Activated T-helper 1 cell treated with Interleukin-2 at 50 U/mL for 16 hours (primary cell): ENCODE data around the gene WDR86.
A peak's percentile ranks its signal among the peaks of the same experiment; 100 is the strongest.

ENCODE experiments used
- DNase-seq: peaks from one replicate; pipeline ENCODE4 v3.0.0-alpha.2; 2020; ENCODE audit warnings: low read depth

WDR86 gene

GRCh38 chr7:151349507-151349853, 60.4 kb downstream of the WDR86 start:
- no peak for DNase-seq

- no peak for DNase-seq
These were observed 60.9 kb downstream of the WDR86 start for GRCh38 chr7:151348970-151349369.

- DNase-seq, result no peak
These were observed 62.6 kb downstream of the WDR86 start for GRCh38 chr7:151347200-151347599.

GRCh38 chr7:151346470-151346769, 63.4 kb downstream of the WDR86 start:
- DNase-seq, result no peak

DNA sequence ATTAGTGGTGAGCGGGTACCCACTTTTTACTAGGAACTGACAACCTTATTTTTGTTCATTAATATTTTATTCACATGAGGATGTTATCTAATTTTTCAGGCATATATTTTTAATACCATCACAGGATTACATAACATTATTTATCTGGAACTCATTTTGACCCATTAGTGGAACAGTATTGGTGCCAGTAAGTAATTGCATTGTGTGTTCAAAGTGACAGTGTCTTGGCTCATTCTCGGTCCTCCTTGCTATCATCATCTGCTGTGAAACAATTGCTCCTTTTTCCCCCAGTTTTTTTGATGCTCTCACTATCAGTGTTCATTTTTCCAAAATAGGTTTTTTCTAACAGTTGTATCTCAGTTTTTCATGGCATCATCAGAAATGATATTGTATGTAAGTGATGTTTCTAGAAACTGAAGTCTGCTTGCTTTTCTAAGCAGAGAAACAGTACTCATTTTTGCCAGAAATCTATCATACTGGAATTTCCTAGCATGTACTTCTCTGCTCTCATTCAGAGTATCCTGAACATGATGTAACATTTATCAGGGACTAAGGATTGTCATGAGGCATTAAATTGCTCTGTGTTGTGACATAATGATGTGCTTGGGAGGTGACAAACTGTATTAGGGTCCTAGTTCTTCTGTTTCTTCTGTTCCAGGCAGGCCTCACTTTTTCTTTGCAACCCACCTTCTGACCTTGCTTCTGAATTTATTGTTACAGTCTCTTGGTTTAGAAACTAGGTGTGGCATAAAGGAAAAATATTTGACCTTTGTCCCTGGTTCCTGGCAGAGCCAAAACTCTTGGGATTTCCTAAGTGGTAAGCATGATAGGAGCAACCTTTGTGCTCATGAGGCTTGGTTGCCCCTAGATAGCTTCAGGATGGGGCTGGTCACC, 64.0 kb downstream of the WDR86 start:
- no peak for DNase-seq

GRCh38 chr7:151343516-151343915, 66.3 kb downstream of the WDR86 start:
- DNase-seq, result no peak

GRCh38 chr7:151342811-151343210, 67.0 kb downstream of the WDR86 start:
- DNase-seq, result no peak

DNA sequence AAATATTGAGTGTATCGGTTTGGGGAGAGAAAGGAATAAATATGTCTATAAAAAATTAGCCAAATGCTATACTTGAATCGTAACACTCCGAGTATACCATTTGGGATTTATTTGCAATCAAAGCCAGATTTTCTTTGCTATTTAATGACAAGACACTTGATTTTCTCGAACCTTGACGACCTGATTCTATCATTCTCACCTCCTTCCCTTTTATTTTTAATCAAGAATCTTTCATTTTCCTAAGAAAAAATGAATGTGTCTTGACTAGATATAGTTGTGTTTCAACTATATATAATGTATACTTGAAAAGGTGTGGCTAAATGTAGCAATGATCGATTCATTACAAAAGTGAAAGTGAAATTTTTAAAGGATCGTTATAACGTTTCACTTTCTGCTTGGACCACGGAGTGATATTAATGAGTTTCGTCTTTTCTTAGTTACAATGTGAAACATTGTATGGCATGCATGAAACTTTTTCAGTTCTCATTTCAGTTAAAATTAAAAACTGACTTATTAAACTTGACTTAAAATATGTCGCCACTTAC, 67.7 kb downstream of the WDR86 start:
- DNase-seq, result no peak

- DNase-seq, result peak; percentile 88
These were observed 68.3 kb downstream of the WDR86 start, which contains the start of gene NUB1 for GRCh38 chr7:151341357-151342101. NUB1 (plus strand) TSS chr7:151341812; CDS start chr7:151345350, 3,538 bp downstream.

DNA sequence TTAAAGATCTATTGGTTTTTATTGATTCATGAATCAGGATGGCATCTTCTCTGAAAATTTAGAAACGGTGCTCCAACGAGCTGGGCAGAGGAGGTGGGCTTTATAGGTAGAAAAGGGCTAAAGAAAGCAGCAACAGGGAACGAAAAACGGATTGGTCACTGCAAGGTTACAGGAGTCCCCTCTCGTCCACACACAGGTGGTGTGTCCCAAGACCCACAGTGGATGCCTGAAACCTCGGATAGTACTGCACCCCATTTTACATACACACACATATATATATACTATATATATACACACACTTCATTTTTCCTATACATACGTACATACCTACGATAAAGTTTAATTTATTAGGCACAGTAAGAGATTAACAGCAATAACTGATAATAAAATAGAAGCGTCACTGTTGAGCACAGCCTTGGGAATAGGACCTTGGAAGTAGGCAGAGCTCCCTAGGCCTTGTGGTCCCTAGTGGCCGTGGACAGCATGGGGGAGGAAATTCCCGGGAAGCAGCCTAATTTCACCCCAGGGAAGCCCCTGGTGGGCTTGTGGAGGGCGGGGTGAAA, 69.0 kb downstream of the WDR86 start:
- DNase-seq, result no peak

DNA sequence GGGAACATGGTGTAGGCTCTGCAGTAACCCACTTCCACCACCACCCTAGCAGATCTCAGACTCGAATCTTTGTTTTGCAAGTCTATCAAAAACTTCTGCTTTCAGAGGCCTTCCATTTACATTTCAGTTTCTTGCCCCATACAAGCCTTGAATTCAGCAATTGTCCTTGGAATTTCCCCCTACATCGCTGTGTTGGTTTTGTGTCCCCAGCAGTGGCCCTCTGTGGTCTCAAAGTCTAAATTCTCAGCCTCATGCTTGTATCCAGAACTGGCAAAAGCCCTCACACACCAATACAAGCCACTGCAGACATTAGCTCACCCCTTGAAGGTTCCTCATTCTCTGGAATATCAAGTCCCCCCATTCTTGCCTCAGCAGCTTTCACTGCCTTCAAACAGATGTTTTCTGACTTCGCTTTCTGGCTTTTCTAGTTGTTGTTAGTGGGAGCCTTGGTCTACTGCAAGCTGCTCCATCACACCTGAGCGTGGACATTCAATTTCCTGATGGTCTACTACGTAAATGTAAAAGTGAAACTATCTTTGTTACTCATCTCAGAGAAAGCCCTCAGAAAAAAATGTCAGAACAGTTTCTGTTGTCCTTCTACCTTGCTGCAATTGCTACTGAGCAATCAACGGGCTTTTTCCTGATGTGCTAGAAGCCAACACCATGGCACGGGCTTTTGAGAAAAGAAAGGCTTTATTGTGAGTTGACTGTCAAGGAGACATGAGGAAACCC, 70.0 kb downstream of the WDR86 start:
- DNase-seq, result no peak

DNA sequence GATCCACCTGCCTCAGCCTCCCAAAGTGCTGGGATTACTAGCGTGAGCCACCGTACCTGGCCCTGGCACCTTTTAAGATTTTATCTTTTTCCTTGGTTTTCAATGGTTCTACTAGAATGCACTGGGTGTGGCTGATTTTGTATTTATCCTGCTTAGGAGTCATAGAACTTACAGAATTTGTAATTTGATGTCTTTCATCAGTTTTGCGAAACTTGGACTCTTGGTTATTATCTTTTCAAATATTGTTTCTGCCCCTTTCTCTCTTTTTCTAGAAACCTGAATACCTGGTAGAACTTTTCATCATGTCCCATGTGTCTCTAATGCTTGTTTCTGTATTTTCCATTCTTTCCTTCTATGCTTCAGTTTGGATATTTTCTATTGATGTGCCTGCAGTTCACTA, 71.0 kb downstream of the WDR86 start:
- DNase-seq, result no peak

DNA sequence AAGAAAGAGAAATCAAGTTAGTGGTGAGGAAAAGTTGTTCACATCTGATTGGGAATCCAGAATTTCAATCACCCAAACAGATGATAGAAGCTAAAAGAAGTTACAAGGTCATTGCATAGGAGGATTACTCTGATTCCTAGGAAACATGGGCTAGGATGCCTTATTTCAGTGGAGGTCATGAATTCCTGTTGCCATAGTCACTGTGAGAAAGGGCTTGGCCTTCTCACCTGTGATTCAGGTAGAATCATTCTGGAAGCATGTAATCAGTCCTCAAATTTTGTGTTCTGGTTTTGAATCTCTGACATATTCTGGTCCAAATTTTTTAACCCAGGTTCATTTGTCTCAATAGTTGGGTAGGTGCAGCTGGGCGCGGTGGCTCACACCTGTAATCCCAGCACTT, 72.5 kb downstream of the WDR86 start:
- DNase-seq, result no peak

DNA sequence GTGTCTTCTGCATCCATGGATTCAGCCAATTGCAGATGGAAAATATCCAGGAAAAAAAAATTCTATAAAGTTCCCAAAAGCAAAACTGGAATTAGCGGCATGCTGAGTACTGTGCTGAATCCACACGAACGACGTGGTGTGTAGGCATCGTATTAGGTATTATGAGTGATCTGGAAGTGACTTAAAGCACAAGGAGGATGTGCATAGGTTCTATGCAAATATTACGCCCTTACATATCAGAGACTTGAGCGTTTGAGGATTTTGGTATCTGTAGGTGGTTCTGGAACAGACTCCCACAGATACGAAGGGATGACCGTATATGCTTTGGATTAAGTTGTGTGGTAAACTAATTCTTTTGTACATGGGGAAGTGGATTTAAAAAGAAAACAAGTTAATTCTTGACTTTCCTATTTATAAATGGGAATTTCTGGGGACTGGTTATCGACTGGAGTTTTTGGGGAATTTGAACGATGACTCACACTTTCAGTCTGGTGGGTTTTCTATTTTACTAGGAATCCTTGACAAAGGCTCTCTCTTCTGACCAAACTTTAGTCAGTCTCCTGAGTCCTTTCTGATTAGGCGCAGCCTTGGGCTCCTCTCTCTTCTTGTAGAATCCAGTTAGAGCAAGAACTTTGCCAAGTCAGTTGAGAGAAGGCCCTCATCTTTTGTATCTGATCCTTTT, 73.7 kb downstream of the WDR86 start:
- no peak for DNase-seq

GRCh38 chr7:151334628-151335027, 75.2 kb downstream of the WDR86 start:
- DNase-seq, result no peak
